ENCODE measurements around the gene PREPL. TPM values are rescaled to one million over a fixed set of nuclear protein-coding genes. Genes with fewer than 3 reads are reported as not detected.

PREPL gene
- total and polyA plus RNA-seq, 2 of the 8 experiments (the other 6 are each of a cell fraction or from before 2014, with no cell fraction given): 13.6 to 38.9 TPM

DNA sequence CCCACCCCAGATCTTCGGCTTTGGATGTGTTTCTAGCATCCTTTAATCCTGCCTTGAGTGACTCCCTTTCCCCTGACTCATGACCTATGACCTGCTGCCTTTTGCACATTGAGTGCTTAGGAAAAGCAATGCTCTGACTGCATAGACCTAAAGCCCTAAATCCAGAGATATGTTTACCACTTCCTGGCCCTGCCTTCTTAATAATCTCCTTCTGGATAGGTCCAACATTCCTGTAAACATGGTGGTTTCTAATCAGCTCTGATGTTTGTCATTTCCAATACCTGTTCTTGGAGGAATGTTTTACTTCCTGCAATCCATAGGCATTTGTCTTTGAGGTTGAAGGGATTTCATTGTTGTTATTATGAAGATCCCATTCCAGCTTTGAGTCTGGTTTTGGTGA is 83.8 kb downstream of the PREPL start:
- H3K23me2 ChIP-seq (ENCODE audit: low read depth, low read length): no peaks in the 10 kb centered on the region
- no peak overlapping the region for H4K91ac ChIP-seq (replicated peaks; ENCODE audit: insufficient read length, low read length)
- H2AK5ac ChIP-seq (ENCODE audit: low read depth, low read length): no peak overlapping the region
- no peak overlapping the region for H3K4me3 ChIP-seq (ENCODE audit: extremely low read depth in 1 of 4, insufficient read depth in 2 of 4, low read depth in 3 of 4, low read length in 4 of 4)
- no peak overlapping the region for H3K14ac ChIP-seq (ENCODE audit: insufficient read length)
- H4K8ac ChIP-seq (ENCODE audit: extremely low read depth, insufficient read depth, low read length): no peak overlapping the region
- no peak overlapping the region for H2BK12ac ChIP-seq (ENCODE audit: low read depth, low read length)
- H3K27me3 ChIP-seq (replicated peaks in 1 of 4; ENCODE audit: control insufficient read depth in 3 of 4, extremely low read depth in 1 of 4, insufficient read depth in 3 of 4, low read length in 3 of 4): no peaks in the 10 kb centered on the region
- H3K4me1 ChIP-seq (replicated peaks in 1 of 4; ENCODE audit: control insufficient read depth in 3 of 4, insufficient read depth in 4 of 4, low read length in 3 of 4): no peaks in the 10 kb centered on the region
- H3K23ac ChIP-seq (ENCODE audit: insufficient read length): no peak overlapping the region
- H3K4me2 ChIP-seq (ENCODE audit: insufficient read depth in 1 of 2, low read depth in 2 of 2, low read length in 2 of 2): no peak overlapping the region
- no peak overlapping the region for H3K18ac ChIP-seq (ENCODE audit: extremely low read depth, low read length)
- H2BK20ac ChIP-seq (ENCODE audit: low read length): no peak overlapping the region
- H3K27ac ChIP-seq (ENCODE audit: low read depth, low read length): no peak overlapping the region
- no peak overlapping the region for H4K5ac ChIP-seq (ENCODE audit: insufficient read length, low read depth, low read length)
- H3K79me1 ChIP-seq (ENCODE audit: low read depth, low read length): no peaks in the 10 kb centered on the region
- CTCF ChIA-PET (ENCODE audit: partially characterized antibody): interaction anchor here (1.8 kb wide), 1 partner anchor 14 kb away, joined by 5 read pairs; no protein-coding TSS in a partner anchor
- no peak overlapping the region for H3K4ac ChIP-seq (replicated peaks; ENCODE audit: insufficient read length, low read depth, low read length)
- no peaks in the 10 kb centered on the region for H3K36me3 ChIP-seq (ENCODE audit: control insufficient read depth in 2 of 4, insufficient read depth in 4 of 4, low read length in 3 of 4)
- no peak for DNase-seq (ENCODE audit: low read depth in 1 of 2, low spot score in 2 of 2)
- no peak overlapping the region for H2BK120ac ChIP-seq (replicated peaks; ENCODE audit: low read depth, low read length)
- H3K9ac ChIP-seq (replicated peaks in 1 of 4; ENCODE audit: extremely low read depth in 1 of 4, low read depth in 3 of 4, low read length in 3 of 4): no peak overlapping the region
- no peaks in the 10 kb centered on the region for H3K9me3 ChIP-seq (ENCODE audit: insufficient read depth in 2 of 2, low read depth in 1 of 2, low read length in 1 of 2)
- no peak overlapping the region for H2BK5ac ChIP-seq (ENCODE audit: low read depth, low read length)
- H3K79me2 ChIP-seq (ENCODE audit: control insufficient read depth in 1 of 2, insufficient read depth in 2 of 2, low read length in 2 of 2): no peaks in the 10 kb centered on the region
- WGBS, 2 experiments (ENCODE audit: extremely low coverage in 1 of 2, insufficient coverage in 1 of 2, insufficient read length in 1 of 2, insufficient replicate concordance in 2 of 2, low coverage in 1 of 2, low lambda C conversion rate in 2 of 2, missing lambda C conversion rate in 1 of 2): 89% methylated on average over 1 of the region's 1 CpG; no CpG with 5 or more reads in 1 of the 2 experiments
- POLR2A ChIA-PET (ENCODE audit: partially characterized antibody): interaction anchor here (0.6 kb wide), 1 partner anchor 43 kb away, joined by 3 read pairs; no protein-coding TSS in a partner anchor
- no peak overlapping the region for H2AFZ ChIP-seq (ENCODE audit: low read length)
- FAIRE-seq: no peak
- no peak overlapping the region for H2BK15ac ChIP-seq (ENCODE audit: low read length)
- no peaks in the 10 kb centered on the region for H4K20me1 ChIP-seq (replicated peaks in 1 of 2; ENCODE audit: control insufficient read depth in 1 of 2, insufficient read depth in 2 of 2, low read length in 2 of 2)
- no peak overlapping the region for H3K56ac ChIP-seq (replicated peaks; ENCODE audit: insufficient read length, low read depth, low read length)
- TF ChIP-seq CREB1 (IDR thresholded peaks at IDR 0.05): no peak

All from H1 (cell line).